Ishikawa (cell line): ENCODE results near the gene TNFRSF8.

Experiments used
- EGR1 ChIP-seq: IDR thresholded peaks from 2 replicates; pipeline ENCODE4 v1.6.1; 2012
- EP300 ChIP-seq: IDR thresholded peaks from 2 replicates; pipeline ENCODE4 v1.6.1; 2012; ENCODE audit warnings: borderline replicate concordance
- MAX ChIP-seq: IDR thresholded peaks from 2 replicates; pipeline ENCODE4 v1.6.1; 2012

GRCh38 chr1:12095452-12096263 lies 32.6 kb downstream of the TNFRSF8 start:
- TF ChIP-seq EP300 = no peak
- no peak for TF ChIP-seq MAX
- no peak for TF ChIP-seq EGR1
